HG02981 (cell line): ENCODE measurements around the gene SLC39A7.

ENCODE experiments used
- ATAC-seq: cut with Tn5 transposase; IDR thresholded peaks from one replicate; pipeline ENCODE4 v1.9.1; 2021; ENCODE audit warnings: mild to moderate bottlenecking, moderate library complexity; ENCODE audit not compliant: unreplicated experiment

The SLC39A7 gene

GRCh38 chr6:33170176-33171015, 30.3 kb upstream of the SLC39A7 start:
- ATAC-seq = no peak

GRCh38 chr6:33171016-33171879, 29.4 kb upstream of the SLC39A7 start:
- no peak for ATAC-seq

GRCh38 chr6:33171880-33172687, 28.6 kb upstream of the SLC39A7 start:
- ATAC-seq = no peak

- ATAC-seq = no peak
Measured at GRCh38 chr6:33172688-33173534, 27.8 kb upstream of the SLC39A7 start.

GRCh38 chr6:33173535-33174180, 27.0 kb upstream of the SLC39A7 start:
- no peak for ATAC-seq

GRCh38 chr6:33174784-33175183, 25.9 kb upstream of the SLC39A7 start:
- no peak for ATAC-seq

- ATAC-seq = no peak
Measured at GRCh38 chr6:33175436-33176069, 25.1 kb upstream of the SLC39A7 start.

GRCh38 chr6:33176906-33177305, 23.8 kb upstream of the SLC39A7 start:
- no peak for ATAC-seq

GRCh38 chr6:33177552-33178446, 22.9 kb upstream of the SLC39A7 start:
- no peak for ATAC-seq

GRCh38 chr6:33178755-33179475, 21.8 kb upstream of the SLC39A7 start:
- no peak for ATAC-seq

- ATAC-seq = no peak
Measured at GRCh38 chr6:33181141-33181540, 19.5 kb upstream of the SLC39A7 start.

GRCh38 chr6:33183071-33183683, 17.5 kb upstream of the SLC39A7 start:
- ATAC-seq = no peak

- no peak for ATAC-seq
Measured at GRCh38 chr6:33185190-33185589, 15.5 kb upstream of the SLC39A7 start.

- no peak for ATAC-seq
Measured at GRCh38 chr6:33185654-33186187, 14.9 kb upstream of the SLC39A7 start.

GRCh38 chr6:33187809-33188208, 12.9 kb upstream of the SLC39A7 start:
- ATAC-seq = no peak

GRCh38 chr6:33189164-33189563, 11.5 kb upstream of the SLC39A7 start:
- no peak for ATAC-seq
